Suprapubic skin (tissue), 3 donors: ENCODE results near the gene ARF3.

Source experiments
- POLR2A ChIP-seq, 2 donors: fragments of 450-650 bp; IDR thresholded peaks; one replicate each; pipeline ENCODE4 v1.6.1; 2017; ENCODE audit warnings: antibody characterized with exemption in 2 of 2, mild to moderate bottlenecking in 2 of 2, moderate library complexity in 2 of 2
- TF ChIP-seq, protein P1 (sequence below), 2 donors: fragments of 200-600 bp in 1 of 2; fragments of 450-650 bp in 1 of 2; sonication (generic) in 1 of 2; IDR thresholded peaks; one replicate each; pipeline ENCODE4 v1.5.1; 2016 to 2019; ENCODE audit warnings: antibody characterized with exemption in 2 of 2, mild to moderate bottlenecking in 1 of 2, moderate library complexity in 1 of 2

DNA sequence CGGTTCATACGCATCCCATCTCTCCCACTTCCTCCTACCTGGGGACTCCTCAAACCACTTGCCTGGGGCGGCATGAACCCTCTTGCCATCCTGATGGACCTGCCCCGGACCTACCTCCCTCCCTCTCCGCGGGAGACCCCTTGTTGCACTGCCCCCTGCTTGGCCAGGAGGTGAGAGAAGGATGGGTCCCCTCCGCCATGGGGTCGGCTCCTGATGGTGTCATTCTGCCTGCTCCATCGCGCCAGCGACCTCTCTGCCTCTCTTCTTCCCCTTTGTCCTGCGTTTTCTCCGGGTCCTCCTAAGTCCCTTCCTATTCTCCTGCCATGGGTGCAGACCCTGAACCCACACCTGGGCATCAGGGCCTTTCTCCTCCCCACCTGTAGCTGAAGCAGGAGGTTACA, 24.5 kb upstream of the ARF3 start:
- TF ChIP-seq, protein P1, sequence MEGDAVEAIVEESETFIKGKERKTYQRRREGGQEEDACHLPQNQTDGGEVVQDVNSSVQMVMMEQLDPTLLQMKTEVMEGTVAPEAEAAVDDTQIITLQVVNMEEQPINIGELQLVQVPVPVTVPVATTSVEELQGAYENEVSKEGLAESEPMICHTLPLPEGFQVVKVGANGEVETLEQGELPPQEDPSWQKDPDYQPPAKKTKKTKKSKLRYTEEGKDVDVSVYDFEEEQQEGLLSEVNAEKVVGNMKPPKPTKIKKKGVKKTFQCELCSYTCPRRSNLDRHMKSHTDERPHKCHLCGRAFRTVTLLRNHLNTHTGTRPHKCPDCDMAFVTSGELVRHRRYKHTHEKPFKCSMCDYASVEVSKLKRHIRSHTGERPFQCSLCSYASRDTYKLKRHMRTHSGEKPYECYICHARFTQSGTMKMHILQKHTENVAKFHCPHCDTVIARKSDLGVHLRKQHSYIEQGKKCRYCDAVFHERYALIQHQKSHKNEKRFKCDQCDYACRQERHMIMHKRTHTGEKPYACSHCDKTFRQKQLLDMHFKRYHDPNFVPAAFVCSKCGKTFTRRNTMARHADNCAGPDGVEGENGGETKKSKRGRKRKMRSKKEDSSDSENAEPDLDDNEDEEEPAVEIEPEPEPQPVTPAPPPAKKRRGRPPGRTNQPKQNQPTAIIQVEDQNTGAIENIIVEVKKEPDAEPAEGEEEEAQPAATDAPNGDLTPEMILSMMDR (IDR thresholded peaks at IDR 0.05), result no peak
- no peak for TF ChIP-seq POLR2A (IDR thresholded peaks at IDR 0.05)
